Cardiac muscle cell (in vitro differentiated cells and primary cell): ENCODE measurements around the gene TNS1. TPM values are rescaled to one million over a fixed set of nuclear protein-coding genes. Genes with fewer than 3 reads are reported as not detected.

ENCODE experiments used
- DNase-seq, 2 donors: peaks; one replicate each; pipeline versions ENCODE4 v3.0.0 to v3.0.0-alpha.2; 2010 to 2017; ENCODE audit warnings: low read depth in 1 of 2, low spot score in 1 of 2
- H3K27ac ChIP-seq: fragments of 200-600 bp; sonication (generic); 2 replicates; pipeline ENCODE4 v1.5.1; 2016
- H3K27me3 ChIP-seq: fragments of 200-600 bp; sonication (generic); 2 replicates; pipeline ENCODE4 v1.6.0; 2016; ENCODE audit warnings: control low read depth
- H3K36me3 ChIP-seq: fragments of 200-600 bp; sonication (generic); 2 replicates; pipeline ENCODE4 v1.5.1; 2016; ENCODE audit warnings: control low read depth
- H3K4me1 ChIP-seq: fragments of 200-600 bp; sonication (generic); 2 replicates; pipeline ENCODE4 v1.8.1; 2017; ENCODE audit warnings: low read depth, mild to moderate bottlenecking, mixed run types
- H3K4me3 ChIP-seq: fragments of 200-600 bp; sonication (generic); 2 replicates; pipeline ENCODE4 v1.5.1; 2016; ENCODE audit warnings: mild to moderate bottlenecking
- H3K9me3 ChIP-seq: fragments of 200-600 bp; sonication (generic); 2 replicates; pipeline ENCODE4 v1.5.1; 2017; ENCODE audit warnings: low read depth, mild to moderate bottlenecking, control low read depth
- CTCF ChIP-seq: IDR thresholded peaks from 2 replicates; pipeline ENCODE4 v1.5.1; 2012; ENCODE audit warnings: low read depth, mild to moderate bottlenecking, low read length
- polyA plus RNA-seq: library from polyadenylated mRNA; unstranded; fragments of >200 nt; fragmentation: Nextera tagmentation; extraction: Ambion mirVana; gene quantifications from 2 replicates; pipeline ENCODE4 v1.2.1, GENCODE V29; 2016
- total RNA-seq: library from RNA; depleted of rRNA; stranded (reverse); fragments of >200 nt; gene quantifications from 2 replicates; pipeline ENCODE4 v1.2.3, GENCODE V29; 2016

TNS1 gene
- total and polyA plus RNA-seq, 2 experiments from 2014 or later: 16.7 to 44.3 TPM

- TF ChIP-seq CTCF: no peak
- no peak for DNase-seq
- no peaks in the 10 kb centered on the region for H3K9me3 ChIP-seq
- no peaks in the 10 kb centered on the region for H3K4me1 ChIP-seq
- no peak overlapping the region for H3K4me3 ChIP-seq
- H3K27me3 ChIP-seq: peaks cover 3% of the 10 kb centered on the region
- no peaks in the 10 kb centered on the region for H3K36me3 ChIP-seq
- H3K27ac ChIP-seq: no peak overlapping the region
Observed at GRCh38 chr2:217997510-217997909, 5.3 kb downstream of the TNS1 start.

GRCh38 chr2:217996361-217996760 is 6.4 kb downstream of the TNS1 start:
- Histone ChIP-seq H3K4me3 (no peak overlapping the region), H3K27ac (no peak overlapping the region), H3K36me3 (no peaks in the 10 kb centered on the region), H3K4me1 (no peaks in the 10 kb centered on the region), H3K9me3 (no peaks in the 10 kb centered on the region), H3K27me3 (peaks cover 3% of the 10 kb centered on the region)
- peak in 1 of 2 donors; percentile 93 for DNase-seq
- no peak for TF ChIP-seq CTCF

- no peak overlapping the region for H3K27ac ChIP-seq
- peaks cover 3% of the 10 kb centered on the region for H3K27me3 ChIP-seq
- no peaks in the 10 kb centered on the region for H3K36me3 ChIP-seq
- peak in 1 of 2 donors; percentile 52 for DNase-seq
- H3K4me3 ChIP-seq: no peak overlapping the region
- H3K9me3 ChIP-seq: no peaks in the 10 kb centered on the region
- H3K4me1 ChIP-seq: no peaks in the 10 kb centered on the region
- no peak for TF ChIP-seq CTCF
Observed at GRCh38 chr2:217995731-217996231, 7.0 kb downstream of the TNS1 start.

- peak in 1 of 2 donors; percentile 69 for DNase-seq
- no peak overlapping the region for H3K27ac ChIP-seq
Observed at GRCh38 chr2:217994776-217995274, 8.0 kb downstream of the TNS1 start.

GRCh38 chr2:217993817-217994463 is 8.9 kb downstream of the TNS1 start:
- no peaks in the 10 kb centered on the region for H3K4me1 ChIP-seq
- H3K9me3 ChIP-seq: no peaks in the 10 kb centered on the region
- H3K36me3 ChIP-seq: no peaks in the 10 kb centered on the region
- H3K4me3 ChIP-seq: no peak overlapping the region
- TF ChIP-seq CTCF: peak; percentile 84
- peaks cover 3% of the 10 kb centered on the region for H3K27me3 ChIP-seq
- peak; percentile 61 to 78 for DNase-seq
- H3K27ac ChIP-seq: no peak overlapping the region

More at GRCh38 chr2:217994776-217995274, 8.0 kb downstream of the TNS1 start:
- no peaks in the 10 kb centered on the region for H3K9me3 ChIP-seq
- H3K4me1 ChIP-seq: no peaks in the 10 kb centered on the region
- peaks cover 3% of the 10 kb centered on the region for H3K27me3 ChIP-seq
- TF ChIP-seq CTCF: no peak
- no peak overlapping the region for H3K4me3 ChIP-seq
- no peaks in the 10 kb centered on the region for H3K36me3 ChIP-seq
